HepG2 (cell line): Measurements from ENCODE around the gene WWC1. TPM values are rescaled to one million over a fixed set of nuclear protein-coding genes. Genes with fewer than 3 reads are reported as not detected.
A peak's percentile ranks its signal among the peaks of the same experiment; 100 is the strongest.

Experiments used
- ATAC-seq: fragments of 200-7000 bp; cut with Tn5 transposase; 3 replicates; pipeline ENCODE4 v1.9.1; 2020; ENCODE audit warnings: mild to moderate bottlenecking, moderate library complexity
- BruUV-seq: library from RNA; stranded (reverse); fragments of 400-500 nt; replicated peaks from 2 replicates; lab custom pipeline; 2021; lab: Mats Ljungman, UMichigan
- CTCF ChIA-PET: fragments of 300-600 bp; formaldehyde crosslinking; extraction: SDS; loops from one replicate; lab custom pipeline; 2021; ENCODE audit warnings: low total read pairs, inconsistent platforms, low intra/inter-chr PET ratio; lab: Yijun Ruan, JAX
- POLR2A ChIA-PET: fragments of 350-600 bp; sonication (Branson Sonifier 250); formaldehyde crosslinking; loops from one replicate; lab custom pipeline; 2020; ENCODE audit warnings: antibody characterized with exemption, inconsistent platforms; lab: Yijun Ruan, JAX
- DNase-seq: peaks from one replicate; pipeline ENCODE4 v3.0.0-alpha.2; 2015; ENCODE audit warnings: low spot score
- FAIRE-seq: peaks from 3 replicates; lab custom pipeline; 2011; peaks lifted over from hg19 to GRCh38; lab: Jason Lieb, UNC
- H2AFZ ChIP-seq: one replicate; pipeline ENCODE4 v1.6.1; 2011; ENCODE audit warnings: low read length, inconsistent platforms
- H3K27ac ChIP-seq: fragments of 300-600 bp; 3 replicates; pipeline ENCODE4 v1.8.0; 2011; ENCODE audit warnings: mixed run types, mild to moderate bottlenecking, mixed read lengths, low read length, inconsistent platforms; ENCODE audit not compliant: insufficient read depth; ENCODE audit errors: extremely low read length
- H3K27me3 ChIP-seq, 2 experiments: fragments of 200-600 bp in 1 of 2; 2 replicates in 1 of 2; 3 replicates in 1 of 2; pipeline versions ENCODE4 v1.6.0 to v1.8.0; 2011; ENCODE audit warnings: low read length in 2 of 2, mild to moderate bottlenecking in 2 of 2, moderate library complexity in 2 of 2, inconsistent platforms in 1 of 2; ENCODE audit not compliant: insufficient read depth in 2 of 2, control insufficient read depth in 1 of 2
- H3K36me3 ChIP-seq, 2 experiments: fragments of 200-600 bp in 1 of 2; replicated peaks in 1 of 2; 2 replicates in 1 of 2; 3 replicates in 1 of 2; pipeline versions ENCODE4 v1.5.1 to v1.8.0; 2011; ENCODE audit warnings: low read length in 2 of 2, inconsistent platforms in 1 of 2; ENCODE audit not compliant: insufficient read depth in 2 of 2, control insufficient read depth in 1 of 2
- H3K4me1 ChIP-seq: 2 replicates; pipeline ENCODE4 v1.5.1; 2012; ENCODE audit warnings: low read length, inconsistent platforms; ENCODE audit not compliant: insufficient read depth
- H3K4me2 ChIP-seq: 2 replicates; pipeline ENCODE4 v1.6.0; 2011; ENCODE audit warnings: low read depth, low read length, inconsistent platforms
- H3K4me3 ChIP-seq, 3 experiments: fragments of 200-600 bp in 1 of 3; sonication (generic), shearing (Covaris generic) in 1 of 3; replicated peaks in 1 of 3; 2 replicates each; pipeline ENCODE4 v1.5.1; 2011 to 2016; ENCODE audit warnings: low read length in 3 of 3, inconsistent platforms in 2 of 3, low read depth in 2 of 3, mild to moderate bottlenecking in 2 of 3, control low read depth in 1 of 3, mixed read lengths in 1 of 3; ENCODE audit not compliant: insufficient read depth in 1 of 3
- H3K79me2 ChIP-seq: one replicate; pipeline ENCODE4 v1.6.1; 2011; ENCODE audit warnings: low read length, inconsistent platforms; ENCODE audit not compliant: insufficient read depth
- H3K9ac ChIP-seq: 2 replicates; pipeline ENCODE4 v1.6.0; 2011; ENCODE audit warnings: mild to moderate bottlenecking, low read depth, low read length, inconsistent platforms; ENCODE audit not compliant: insufficient read depth
- H3K9me3 ChIP-seq: 2 replicates; pipeline ENCODE4 v1.5.1; 2012; ENCODE audit warnings: mild to moderate bottlenecking, low read length
- H4K20me1 ChIP-seq: 2 replicates; pipeline ENCODE4 v1.6.0; 2011; ENCODE audit warnings: inconsistent platforms, mild to moderate bottlenecking, low read length, moderate library complexity; ENCODE audit not compliant: insufficient read depth
- BCL6 ChIP-seq: IDR thresholded peaks from 2 replicates; pipeline ENCODE4 v1.6.1; 2016; ENCODE audit warnings: missing genetic modification reagents, missing compliant biosample characterization
- BRD4 ChIP-seq: sonication (generic); formaldehyde crosslinking; IDR thresholded peaks from 2 replicates; pipeline ENCODE4 v1.4.0; 2020; ENCODE audit warnings: missing genetic modification reagents
- HOXA3 ChIP-seq: sonication (generic); formaldehyde crosslinking; IDR thresholded peaks from 2 replicates; pipeline ENCODE4 v1.5.0; 2020; ENCODE audit warnings: missing genetic modification reagents
- MLLT10 ChIP-seq: sonication (generic); formaldehyde crosslinking; IDR thresholded peaks from 2 replicates; pipeline ENCODE4 v1.4.0; 2020; ENCODE audit warnings: missing genetic modification reagents
- WGBS: methylation state at CpG from one replicate; pipeline ENCODE4 v1.1.6; 2017; ENCODE audit warnings: low lambda C conversion rate; 5-methylcytosine and 5-hydroxymethylcytosine counted together
- in situ Hi-C: cut with HindIII; loops from 2 replicates; pipeline ENCODE4 v1.10.0; 2017; ENCODE audit warnings: low pct_unique_long_range_greater_than_20kb; ENCODE audit not compliant: extremely low pct_ligation_motif_present
- intact Hi-C: fragments of 100-400 bp; cut with micrococcal nuclease; formaldehyde crosslinking; loops from one replicate; pipeline ENCODE4 v1.10.0; 2022; ENCODE audit not compliant: unreplicated experiment
- polyA plus RNA-seq, 8 experiments: library from polyadenylated mRNA; depleted of rRNA in 3 of 8; stranded (reverse) in 7 of 8; unstranded in 1 of 8; fragments of >200 nt; fragmentation: Illumina TruSeq in 4 of 8; extraction: Trizol in 4 of 8; gene quantifications; 2 replicates each; pipeline versions ENCODE4 v1.2.1 to v1.2.3, GENCODE V29; 2011 to 2016; ENCODE audit warnings: low read depth in 4 of 8, missing spikeins in 1 of 8, mixed read lengths in 1 of 8; ENCODE audit not compliant: insufficient read depth in 1 of 8
- total RNA-seq, 5 experiments: library from RNA; depleted of rRNA; stranded (reverse); fragments of >200 nt; fragmentation: Illumina TruSeq; extraction: Trizol; gene quantifications; 2 replicates each; pipeline ENCODE4 v1.2.3, GENCODE V29; 2016; ENCODE audit warnings: low read depth in 1 of 5
- TF ChIP-seq, protein P1 (sequence below): sonication (generic); formaldehyde crosslinking; IDR thresholded peaks from 2 replicates; pipeline ENCODE4 v1.4.0; 2020; ENCODE audit warnings: missing genetic modification reagents

WWC1 gene
- total and polyA plus RNA-seq, 2 of the 13 experiments (the other 11 are each of a cell fraction or from before 2014, with no cell fraction given): 8.3 to 17.9 TPM

DNA sequence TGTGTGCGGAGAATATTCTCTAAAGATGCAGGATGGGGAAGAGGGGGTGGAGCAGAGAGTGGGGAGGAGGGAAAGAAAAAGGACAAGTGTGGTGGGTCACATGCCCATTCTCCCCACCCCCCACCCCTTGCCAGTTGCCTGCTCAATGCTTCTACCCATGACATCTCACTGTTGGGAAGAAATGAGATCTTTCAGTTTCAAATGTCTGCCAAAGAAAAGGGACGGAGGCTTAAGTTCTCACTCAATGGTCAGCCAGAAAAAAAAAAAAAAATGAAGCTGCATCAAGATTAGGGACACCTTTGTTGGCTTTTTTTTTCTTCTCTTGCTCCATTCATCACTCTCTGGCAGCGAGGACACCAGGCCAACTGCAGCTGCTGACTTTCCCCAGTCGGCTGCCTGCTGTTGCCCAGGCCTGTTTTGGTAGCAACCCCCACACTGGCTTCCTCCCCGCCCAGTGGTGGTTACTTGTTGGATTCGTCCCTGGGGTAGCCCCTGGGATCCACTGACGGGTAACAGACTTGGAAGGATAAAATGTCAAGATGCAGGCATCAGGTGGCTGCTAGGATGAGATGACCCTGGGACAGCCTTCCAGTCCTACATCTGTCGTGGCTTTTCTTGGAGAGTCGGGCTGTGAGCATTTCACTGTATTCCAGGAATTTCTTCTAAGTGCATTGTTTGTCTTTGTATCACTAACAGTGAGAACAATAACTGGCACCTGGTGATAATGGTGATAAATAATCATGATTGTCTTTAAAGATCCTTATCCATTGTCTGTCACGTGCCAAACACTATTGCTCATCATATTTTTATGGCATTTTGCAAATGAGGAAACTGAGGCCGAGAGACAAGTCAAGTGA is 9.1 kb downstream of the WWC1 start:
- no TSS peak for BruUV-seq
- 93% methylated on average over 11 of the region's 11 CpGs for WGBS
- DNase-seq: no peak
- intact Hi-C loops (no loop called here), in situ Hi-C loops (no loop called here)
- no peak for ATAC-seq
- ChIA-PET CTCF (no interaction called here), POLR2A (no interaction called here)
- no peak overlapping the region for H3K4me2 ChIP-seq
- no peak overlapping the region for H3K4me3 ChIP-seq
- no peak overlapping the region for H3K9ac ChIP-seq
- no peak overlapping the region for H3K27ac ChIP-seq
- FAIRE-seq: no peak
- H3K4me1 ChIP-seq: peaks cover 43% of the 10 kb centered on the region
- H3K27me3 ChIP-seq: no peaks in the 10 kb centered on the region
- no peaks in the 10 kb centered on the region for H4K20me1 ChIP-seq
- peak; percentile 27; the same call in 1 of the 2 replicates for TF ChIP-seq BCL6 (CRISPR knock-in tag)
- no peak for TF ChIP-seq BRD4 (CRISPR knock-in tag)
- H3K36me3 ChIP-seq: peaks cover 2 to 3% of the 10 kb centered on the region in 2 experiments; a peak in 1 of 5 replicates
- peaks cover 22% of the 10 kb centered on the region for H3K79me2 ChIP-seq
- no peak overlapping the region for H2AFZ ChIP-seq
- H3K9me3 ChIP-seq: no peaks in the 10 kb centered on the region

DNA sequence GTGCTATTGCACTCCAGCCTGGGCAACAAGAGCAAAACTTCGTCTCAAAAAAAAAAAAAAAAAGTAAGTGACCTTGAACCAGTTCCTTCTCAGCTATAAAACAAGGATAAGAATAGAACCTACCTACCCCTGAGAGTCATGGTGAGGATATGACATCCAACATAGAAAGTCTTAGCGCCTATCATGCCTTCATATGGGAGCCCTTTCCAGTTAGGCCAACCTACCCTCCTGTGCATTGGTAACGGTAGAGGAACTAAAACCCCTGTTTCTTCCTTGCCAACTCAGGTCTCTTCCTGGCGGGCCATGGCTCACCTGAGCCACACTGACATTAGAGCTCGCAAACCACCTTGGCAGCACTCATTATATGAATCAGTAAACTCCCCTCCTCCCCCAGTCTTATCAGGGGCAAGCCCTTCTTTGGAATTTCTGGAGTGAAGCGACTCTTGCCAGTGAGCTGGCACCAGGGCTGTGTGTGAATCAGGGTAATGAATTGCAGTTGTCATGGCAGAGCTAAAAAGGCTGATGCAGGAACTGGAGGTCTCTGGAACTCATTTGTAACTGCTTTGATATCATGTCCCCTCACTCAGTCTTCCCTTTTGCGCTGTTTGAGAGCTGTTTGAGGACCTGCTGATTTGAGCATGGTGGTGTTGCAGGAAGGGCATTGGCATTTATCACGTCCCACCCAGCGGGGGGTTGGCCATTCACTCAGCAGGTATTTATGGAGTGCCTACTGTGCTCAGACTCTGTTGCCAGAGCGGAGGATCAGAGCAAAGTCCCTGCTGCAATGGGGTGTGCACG is 10.3 kb downstream of the WWC1 start:
- Histone ChIP-seq H3K9ac (no peak overlapping the region), H2AFZ (no peak overlapping the region), H3K4me2 (no peak overlapping the region), H3K27ac (no peak overlapping the region), H3K36me3 (peaks cover 1 to 3% of the 10 kb centered on the region in 2 experiments; a peak in 1 of 5 replicates), H3K9me3 (no peaks in the 10 kb centered on the region), H4K20me1 (no peaks in the 10 kb centered on the region), H3K4me1 (peaks cover 31% of the 10 kb centered on the region), H3K79me2 (peaks cover 20% of the 10 kb centered on the region), H3K4me3 (no peak overlapping the region), H3K27me3 (no peaks in the 10 kb centered on the region)
- no peak for FAIRE-seq
- intact Hi-C loops: no loop called here
- in situ Hi-C loops: no loop called here
- 87% methylated on average over 11 of the region's 11 CpGs for WGBS
- TF ChIP-seq, protein P1, sequence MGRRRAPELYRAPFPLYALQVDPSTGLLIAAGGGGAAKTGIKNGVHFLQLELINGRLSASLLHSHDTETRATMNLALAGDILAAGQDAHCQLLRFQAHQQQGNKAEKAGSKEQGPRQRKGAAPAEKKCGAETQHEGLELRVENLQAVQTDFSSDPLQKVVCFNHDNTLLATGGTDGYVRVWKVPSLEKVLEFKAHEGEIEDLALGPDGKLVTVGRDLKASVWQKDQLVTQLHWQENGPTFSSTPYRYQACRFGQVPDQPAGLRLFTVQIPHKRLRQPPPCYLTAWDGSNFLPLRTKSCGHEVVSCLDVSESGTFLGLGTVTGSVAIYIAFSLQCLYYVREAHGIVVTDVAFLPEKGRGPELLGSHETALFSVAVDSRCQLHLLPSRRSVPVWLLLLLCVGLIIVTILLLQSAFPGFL (CRISPR knock-in tag): no peak
- TF ChIP-seq MLLT10 (CRISPR knock-in tag) (no peak), HOXA3 (CRISPR knock-in tag) (no peak)
- BruUV-seq: no TSS peak
- ATAC-seq: no peak
- ChIA-PET POLR2A (interaction anchor here (0.6 to 1.4 kb wide), 3 partner anchors 8 to 121 kb away, joined by 3 to 5 read pairs (median 4); no protein-coding TSS in a partner anchor), CTCF (no interaction called here)
- DNase-seq: no peak
